Panc1 (cell line): ENCODE data around the gene PFN1.

ENCODE experiments used
- CTCF ChIP-seq: fragments of 450-650 bp; IDR thresholded peaks from 2 replicates; pipeline ENCODE4 v1.5.1; 2017; ENCODE audit warnings: mild to moderate bottlenecking
- POLR2AphosphoS5 ChIP-seq: IDR thresholded peaks from 2 replicates; pipeline ENCODE4 v1.6.1; 2012; ENCODE audit warnings: mild to moderate bottlenecking, low read depth, low read length, moderate library complexity
- REST ChIP-seq, 2 experiments: IDR thresholded peaks; 2 replicates each; pipeline ENCODE4 v1.6.1; 2011 to 2012; ENCODE audit warnings: low read depth in 2 of 2, control low read depth in 1 of 2, low read length in 1 of 2, mild to moderate bottlenecking in 1 of 2, moderate library complexity in 1 of 2; ENCODE audit not compliant: insufficient read depth in 1 of 2

GRCh38 chr17:4895657-4896331 is 52.5 kb downstream of the PFN1 start:
- TF ChIP-seq CTCF, result peak; percentile 62; the same call in 1 of the 2 replicates
- no peak for TF ChIP-seq POLR2AphosphoS5
- no peak for TF ChIP-seq REST (IDR thresholded peaks at IDR 0.05; ENCODE audit: insufficient read depth in 1 of 2, low read depth in 2 of 2, low read length in 1 of 2)
